Measurements from ENCODE around the gene FAM180A.

FAM180A gene

DNA sequence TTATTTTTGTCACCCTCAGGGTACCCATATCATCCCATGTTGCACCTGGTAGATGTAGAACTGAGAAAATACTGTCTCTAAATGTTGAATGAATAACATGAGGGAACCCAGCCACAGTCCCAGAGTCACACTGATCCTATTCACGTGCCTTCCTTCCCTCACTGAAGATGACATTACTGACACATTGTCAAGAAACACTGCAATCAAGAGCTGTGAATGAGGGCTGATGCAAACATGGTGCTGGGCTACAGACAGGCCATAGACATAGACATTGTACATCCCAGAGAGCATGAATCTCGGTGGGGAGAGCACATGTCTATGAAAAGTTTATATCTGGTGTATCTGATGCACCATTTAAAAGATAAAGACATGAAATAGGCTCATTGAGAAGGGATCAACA is 30.4 kb downstream of the FAM180A start:
- DNase-seq (ENCODE audit: low spot score), result no peak
- in situ Hi-C loops (cut with MboI; ENCODE audit: low pct_unique_long_range_greater_than_20kb, low sequenced_read_pairs, unreplicated experiment), result no loop called here
- TF ChIP-seq, protein P1, sequence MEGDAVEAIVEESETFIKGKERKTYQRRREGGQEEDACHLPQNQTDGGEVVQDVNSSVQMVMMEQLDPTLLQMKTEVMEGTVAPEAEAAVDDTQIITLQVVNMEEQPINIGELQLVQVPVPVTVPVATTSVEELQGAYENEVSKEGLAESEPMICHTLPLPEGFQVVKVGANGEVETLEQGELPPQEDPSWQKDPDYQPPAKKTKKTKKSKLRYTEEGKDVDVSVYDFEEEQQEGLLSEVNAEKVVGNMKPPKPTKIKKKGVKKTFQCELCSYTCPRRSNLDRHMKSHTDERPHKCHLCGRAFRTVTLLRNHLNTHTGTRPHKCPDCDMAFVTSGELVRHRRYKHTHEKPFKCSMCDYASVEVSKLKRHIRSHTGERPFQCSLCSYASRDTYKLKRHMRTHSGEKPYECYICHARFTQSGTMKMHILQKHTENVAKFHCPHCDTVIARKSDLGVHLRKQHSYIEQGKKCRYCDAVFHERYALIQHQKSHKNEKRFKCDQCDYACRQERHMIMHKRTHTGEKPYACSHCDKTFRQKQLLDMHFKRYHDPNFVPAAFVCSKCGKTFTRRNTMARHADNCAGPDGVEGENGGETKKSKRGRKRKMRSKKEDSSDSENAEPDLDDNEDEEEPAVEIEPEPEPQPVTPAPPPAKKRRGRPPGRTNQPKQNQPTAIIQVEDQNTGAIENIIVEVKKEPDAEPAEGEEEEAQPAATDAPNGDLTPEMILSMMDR (IDR thresholded peaks at IDR 0.05; ENCODE audit: extremely low read depth, insufficient read depth, missing control alignments), result no peak

- in situ Hi-C loops (cut with MboI; ENCODE audit: low pct_unique_long_range_greater_than_20kb, low sequenced_read_pairs, unreplicated experiment), result no loop called here
- TF ChIP-seq, protein P1 (IDR thresholded peaks at IDR 0.05; ENCODE audit: extremely low read depth, insufficient read depth, missing control alignments), result no peak
- no peak for DNase-seq (ENCODE audit: low spot score)
These were observed 30.9 kb downstream of the FAM180A start for GRCh38 chr7:135717693-135718092.

DNA sequence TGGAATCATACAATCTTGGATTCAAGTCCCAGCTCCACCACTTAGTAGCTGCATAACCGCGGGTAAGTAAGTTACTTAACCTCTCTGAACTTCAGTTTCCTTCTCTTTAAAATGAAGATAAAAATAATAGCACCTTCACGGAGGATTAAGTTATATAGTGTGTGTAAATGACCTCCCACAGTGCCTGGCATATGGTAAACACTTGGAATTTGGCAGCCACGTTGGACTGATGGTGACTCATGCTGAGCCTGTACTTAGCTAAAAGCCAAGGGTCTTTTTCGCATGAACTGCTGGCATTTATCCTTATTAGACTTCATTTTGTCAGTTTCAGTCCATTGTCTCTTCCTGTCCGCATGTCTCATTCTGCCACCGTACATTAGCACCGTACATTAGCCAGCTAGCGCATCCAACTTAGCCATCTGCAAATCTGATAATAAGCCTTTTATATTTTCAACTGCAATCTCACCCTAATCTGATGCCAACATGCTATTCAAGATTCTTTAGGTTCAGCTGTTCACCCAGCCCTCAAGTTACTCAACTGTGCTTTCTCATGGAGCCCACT is 31.9 kb downstream of the FAM180A start:
- in situ Hi-C loops (cut with MboI; ENCODE audit: low pct_unique_long_range_greater_than_20kb, low sequenced_read_pairs, unreplicated experiment), result no loop called here
- TF ChIP-seq, protein P1 (IDR thresholded peaks at IDR 0.05; ENCODE audit: extremely low read depth, insufficient read depth, missing control alignments), result no peak
- DNase-seq (ENCODE audit: low spot score), result no peak

DNA sequence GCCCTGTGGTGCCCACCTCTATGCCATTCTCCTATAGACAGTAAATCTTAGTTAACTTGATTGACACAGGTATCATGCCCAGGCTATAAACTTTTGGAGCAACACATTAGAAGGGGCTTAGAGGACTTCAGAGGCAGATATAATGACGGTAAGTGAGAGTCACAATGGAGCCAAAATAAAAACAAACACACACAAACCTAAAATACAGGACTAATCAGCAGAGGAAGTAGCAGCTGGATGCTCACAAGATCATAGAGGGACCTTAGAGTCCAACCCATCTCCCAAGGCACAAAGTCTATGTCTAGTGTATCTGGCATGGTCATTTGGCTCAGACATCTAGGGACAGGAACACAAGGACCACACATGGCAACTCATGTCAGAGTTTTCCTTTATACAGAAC is 32.9 kb downstream of the FAM180A start:
- in situ Hi-C loops (cut with MboI; ENCODE audit: low pct_unique_long_range_greater_than_20kb, low sequenced_read_pairs, unreplicated experiment), result no loop called here
- TF ChIP-seq, protein P1 (IDR thresholded peaks at IDR 0.05; ENCODE audit: extremely low read depth, insufficient read depth, missing control alignments), result no peak
- DNase-seq (ENCODE audit: low spot score), result no peak

DNA sequence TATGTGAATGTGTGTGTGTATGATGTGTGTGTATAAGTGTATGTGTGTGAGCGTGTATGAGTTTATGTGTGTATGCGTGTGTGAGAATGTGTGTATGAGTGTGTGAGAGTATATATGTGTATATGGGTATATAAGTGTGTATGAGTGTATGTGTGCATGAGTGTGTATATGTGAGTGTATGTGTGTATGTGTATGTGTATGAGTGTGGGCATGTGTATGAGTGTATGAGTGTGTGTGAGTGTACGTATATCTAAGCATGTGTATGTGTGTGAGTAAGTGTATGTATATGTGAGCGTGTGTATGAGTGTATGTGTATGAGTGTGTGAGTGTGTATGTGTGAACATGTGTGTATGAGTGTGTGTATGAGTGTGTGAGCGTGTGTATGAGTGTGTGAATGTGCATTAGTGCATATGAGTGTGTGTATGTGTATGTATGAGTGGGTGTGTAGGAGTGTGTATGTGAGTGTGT is 33.5 kb downstream of the FAM180A start:
- TF ChIP-seq, protein P1 (IDR thresholded peaks at IDR 0.05; ENCODE audit: extremely low read depth, insufficient read depth, missing control alignments), result no peak
- no peak for DNase-seq (ENCODE audit: low spot score)
- in situ Hi-C loops (cut with MboI; ENCODE audit: low pct_unique_long_range_greater_than_20kb, low sequenced_read_pairs, unreplicated experiment), result no loop called here

- TF ChIP-seq, protein P1 (IDR thresholded peaks at IDR 0.05; ENCODE audit: extremely low read depth, insufficient read depth, missing control alignments), result no peak
- no peak for DNase-seq (ENCODE audit: low spot score)
- in situ Hi-C loops (cut with MboI; ENCODE audit: low pct_unique_long_range_greater_than_20kb, low sequenced_read_pairs, unreplicated experiment), result no loop called here
These were observed 34.0 kb downstream of the FAM180A start for GRCh38 chr7:135714534-135715009.

Data from GM13977 (cell line).